Measurements from ENCODE around the gene DOCK9. TPM values are rescaled to one million over a fixed set of nuclear protein-coding genes. Genes with fewer than 3 reads are reported as not detected.

The DOCK9 gene
- total RNA-seq, 1 donor from 2014 or later, result 153 TPM

- intact Hi-C loops (cut with DNase I), result no loop called here
- ATAC-seq (peak; percentile 23 to 50), DNase-seq (no peak)
- H3K27me3 ChIP-seq (ENCODE audit: low read depth), result no peaks in the 10 kb centered on the region
- no peaks in the 10 kb centered on the region for H3K9me3 ChIP-seq
- peaks cover 37% of the 10 kb centered on the region for H3K4me1 ChIP-seq
- H3K27ac ChIP-seq, result no peak overlapping the region
- TF ChIP-seq CTCF (IDR thresholded peaks at IDR 0.05), result no peak
- H3K4me3 ChIP-seq, result no peak overlapping the region
- H3K36me3 ChIP-seq, result no peaks in the 10 kb centered on the region
Observed at GRCh38 chr13:98997738-98998641, 20.1 kb upstream of the DOCK9 start.

- no peak for TF ChIP-seq CTCF (IDR thresholded peaks at IDR 0.05)
- intact Hi-C loops (cut with DNase I), result no loop called here
- no peak for DNase-seq
Observed at GRCh38 chr13:98997011-98997730, 19.3 kb upstream of the DOCK9 start.

DNA sequence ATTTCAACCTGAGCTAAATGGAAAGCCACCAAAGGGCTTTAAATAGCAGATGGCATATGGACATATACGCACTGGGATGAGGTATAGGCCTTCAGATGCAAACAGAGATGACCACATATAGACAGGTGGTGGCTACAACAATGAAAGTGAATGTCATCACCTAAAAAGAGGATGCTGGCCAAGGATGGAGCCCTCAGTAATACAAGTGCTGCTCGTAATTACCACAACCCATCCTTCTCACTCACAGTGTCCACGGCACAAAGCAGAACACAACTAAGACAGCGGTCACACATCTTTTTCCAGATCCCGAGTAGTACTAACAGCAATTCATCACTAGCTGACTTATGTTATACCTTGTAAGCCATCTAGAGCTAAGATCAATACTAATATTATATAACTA lies 18.2 kb upstream of the DOCK9 start:
- ATAC-seq, result no peak
- Histone ChIP-seq H3K9me3 (no peaks in the 10 kb centered on the region), H3K36me3 (no peaks in the 10 kb centered on the region), H3K4me3 (no peak overlapping the region), H3K27ac (no peak overlapping the region), H3K27me3 (ENCODE audit: low read depth) (no peaks in the 10 kb centered on the region), H3K4me1 (peaks cover 30% of the 10 kb centered on the region)
- TF ChIP-seq CTCF (IDR thresholded peaks at IDR 0.05), result no peak
- no peak for DNase-seq
- intact Hi-C loops (cut with DNase I), result no loop called here

More at GRCh38 chr13:98997011-98997730, 19.3 kb upstream of the DOCK9 start:
- no peaks in the 10 kb centered on the region for H3K9me3 ChIP-seq
- ATAC-seq, result no peak
- no peaks in the 10 kb centered on the region for H3K27me3 ChIP-seq (ENCODE audit: low read depth)
- peaks cover 36% of the 10 kb centered on the region for H3K4me1 ChIP-seq
- H3K4me3 ChIP-seq, result no peak overlapping the region
- no peak overlapping the region for H3K27ac ChIP-seq
- no peaks in the 10 kb centered on the region for H3K36me3 ChIP-seq

DNA sequence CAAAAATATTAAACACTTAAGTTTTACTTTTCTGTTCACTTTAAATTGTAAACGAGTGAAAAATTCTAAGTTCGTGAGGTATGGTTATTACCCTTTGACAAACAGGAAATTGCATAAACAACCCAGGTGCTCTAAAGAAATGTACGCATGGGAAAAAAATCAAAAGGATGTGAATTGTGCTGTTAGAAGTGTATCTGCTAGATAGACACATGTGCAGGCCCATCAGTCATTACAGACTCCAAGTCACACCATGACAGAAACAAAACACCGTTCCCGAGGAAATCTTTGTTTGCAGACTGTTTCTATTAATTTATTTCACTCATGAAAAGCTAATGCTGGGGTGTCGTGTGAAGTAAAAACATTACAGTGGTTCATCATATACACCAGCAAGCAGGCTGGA lies 17.0 kb upstream of the DOCK9 start:
- no peaks in the 10 kb centered on the region for H3K36me3 ChIP-seq
- intact Hi-C loops (cut with DNase I), result no loop called here
- ATAC-seq (no peak), DNase-seq (no peak)
- no peaks in the 10 kb centered on the region for H3K27me3 ChIP-seq (ENCODE audit: low read depth)
- peaks cover 19% of the 10 kb centered on the region for H3K4me1 ChIP-seq
- no peak overlapping the region for H3K27ac ChIP-seq
- no peak for TF ChIP-seq CTCF (IDR thresholded peaks at IDR 0.05)
- no peak overlapping the region for H3K4me3 ChIP-seq
- no peaks in the 10 kb centered on the region for H3K9me3 ChIP-seq

DNA sequence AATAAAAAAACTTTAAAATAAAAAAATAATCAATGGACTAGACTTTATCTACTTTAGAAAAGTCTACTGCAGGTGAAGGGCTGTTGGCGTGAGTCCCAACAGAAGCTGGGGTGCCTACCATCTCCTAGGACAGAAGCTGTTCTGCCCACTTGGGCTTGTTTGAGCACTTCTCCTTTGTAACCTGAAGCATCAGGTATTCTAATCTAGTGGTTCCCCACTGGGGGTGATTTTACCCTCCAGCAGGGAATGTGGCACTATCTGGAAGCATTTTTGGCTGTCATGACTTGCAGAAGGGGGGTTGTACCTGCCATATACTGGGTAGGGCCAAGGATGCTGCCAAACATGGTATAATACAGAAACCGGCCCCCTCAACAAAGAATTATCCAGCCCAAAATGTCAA lies 16.2 kb upstream of the DOCK9 start:
- Histone ChIP-seq H3K27me3 (ENCODE audit: low read depth) (no peaks in the 10 kb centered on the region), H3K4me1 (peaks cover 12% of the 10 kb centered on the region), H3K27ac (no peak overlapping the region), H3K4me3 (no peak overlapping the region), H3K9me3 (no peaks in the 10 kb centered on the region), H3K36me3 (no peaks in the 10 kb centered on the region)
- no peak for TF ChIP-seq CTCF (IDR thresholded peaks at IDR 0.05)
- intact Hi-C loops (cut with DNase I), result no loop called here
- DNase-seq (no peak), ATAC-seq (no peak)
